Ovary (tissue), 3 donors: ENCODE data around the gene ZKSCAN7.

Source experiments
- CTCF ChIP-seq, 3 donors: fragments of 450-650 bp in 2 of 3; fragments of 200-600 bp in 1 of 3; IDR thresholded peaks; one replicate each; pipeline versions ENCODE4 v1.5.1 to v1.8.0; 2016 to 2022; ENCODE audit warnings: antibody characterized with exemption in 3 of 3, mild to moderate bottlenecking in 1 of 3
- POLR2A ChIP-seq: fragments of 450-650 bp; IDR thresholded peaks from one replicate; pipeline ENCODE4 v1.6.1; 2017; ENCODE audit warnings: antibody characterized with exemption, mild to moderate bottlenecking, moderate library complexity
- donor health status: DM: no; HTN: no; CAD: no.

DNA sequence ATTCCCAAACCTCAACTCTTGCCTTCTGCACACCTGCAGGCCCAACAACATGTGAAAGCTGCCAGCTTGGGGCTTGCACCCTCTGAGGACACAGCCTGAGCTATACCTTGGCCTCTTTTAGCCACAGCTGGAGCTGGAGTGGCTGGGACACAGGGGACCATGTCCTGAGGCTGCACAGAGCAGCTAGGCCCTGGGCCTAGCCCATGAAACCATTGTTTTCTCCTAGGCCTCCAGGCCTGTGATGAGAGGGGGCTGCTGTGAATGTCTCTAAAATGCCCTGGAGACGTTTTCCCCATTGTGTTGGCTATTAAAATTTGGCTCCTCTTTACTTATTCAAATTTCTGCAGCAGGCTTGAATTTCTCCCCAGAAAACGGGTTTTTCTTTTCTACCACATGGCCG, 7.2 kb downstream of the ZKSCAN7 start:
- TF ChIP-seq POLR2A, result no peak
- no peak for TF ChIP-seq CTCF (IDR thresholded peaks at IDR 0.05)
